ENCODE data around the gene PPFIA4. TPM values are rescaled to one million over a fixed set of nuclear protein-coding genes. Genes with fewer than 3 reads are reported as not detected.
A peak's percentile ranks its signal among the peaks of the same experiment; 100 is the strongest.

Gene PPFIA4
- total and polyA plus RNA-seq, 10 donors = 0.21 to 12.0 (median 4.9) TPM

- WGBS, 5 donors = 21 to 28% (median 23%) methylated on average over 8 of the region's 8 CpGs
- peaks cover 9 to 67% (median 44%) of the 10 kb centered on the region in 6 donors for H3K4me1 ChIP-seq
- peaks cover 0 to 95% (median 23%) of the 10 kb centered on the region in 7 donors for H3K27me3 ChIP-seq (replicated peaks in 1 of 7)
- H3K36me3 ChIP-seq = no peaks in the 10 kb centered on the region
- TF ChIP-seq CTCF (IDR thresholded peaks at IDR 0.05 in 8 of 11, conservative IDR thresholded peaks at IDR 0.05 in 3 of 11) (peak in 5 of 11 experiments; percentile 20 to 46 (median 29)), POLR2AphosphoS5 (IDR thresholded peaks at IDR 0.05) (no peak)
- intact Hi-C loops (cut with DNase I; ENCODE audit: low total_unique reads) = no loop called here
- no peaks in the 10 kb centered on the region for H3K9me3 ChIP-seq
- H3K4me3 ChIP-seq = peak overlapping the region in 1 of 8 donors; percentile 64
- H3K27ac ChIP-seq = peak overlapping the region in 6 of 8 donors; percentile 22 to 71 (median 61)
- peak; percentile 74 for DNase-seq
Measured at GRCh38 chr1:203126151-203126865, 100.0 kb downstream of the PPFIA4 start.

- Histone ChIP-seq H3K4me3 (peak overlapping the region; percentile 17 to 64 (median 26)), H3K9me3 (no peaks in the 10 kb centered on the region), H3K27me3 (replicated peaks in 1 of 7) (peaks cover 0 to 97% (median 23%) of the 10 kb centered on the region in 7 donors), H3K36me3 (no peaks in the 10 kb centered on the region), H3K27ac (peak overlapping the region in 7 of 8 donors; percentile 22 to 72 (median 65)), H3K4me1 (peaks cover 9 to 62% (median 44%) of the 10 kb centered on the region in 6 donors)
- intact Hi-C loops (cut with DNase I; ENCODE audit: low total_unique reads) = no loop called here
- DNase-seq = no peak
- 11 to 20% (median 17%) methylated on average over 11 to 12 of the region's 12 CpGs for WGBS, 5 donors
- TF ChIP-seq POLR2AphosphoS5 (IDR thresholded peaks at IDR 0.05) (no peak), CTCF (IDR thresholded peaks at IDR 0.05 in 8 of 11, conservative IDR thresholded peaks at IDR 0.05 in 3 of 11) (no peak), POLR2A (IDR thresholded peaks at IDR 0.05) (no peak)
Measured at GRCh38 chr1:203126866-203127665, 100.8 kb downstream of the PPFIA4 start.

GRCh38 chr1:203127666-203128430 lies 101.6 kb downstream of the PPFIA4 start, which contains the start of gene ADORA1:
Gene ADORA1, plus strand, starts transcription at chr1:203127726. Its CDS starts 1,116 bp downstream, at chr1:203128842.
- intact Hi-C loops (cut with DNase I; ENCODE audit: low total_unique reads) = no loop called here
- Histone ChIP-seq H3K4me3 (peak within 1 kb of the TSS; percentile 17 to 64 (median 26)), H3K27ac (peak within 1 kb of the TSS in 7 of 8 donors; percentile 22 to 72 (median 65)), H3K9me3 (no peaks in the 10 kb centered on the region), H3K4me1 (peaks cover 9 to 62% (median 44%) of the 10 kb centered on the region in 6 donors), H3K27me3 (replicated peaks in 1 of 7) (peaks cover 0 to 96% (median 23%) of the 10 kb centered on the region in 7 donors), H3K36me3 (no peaks in the 10 kb centered on the region)
- TF ChIP-seq POLR2A (IDR thresholded peaks at IDR 0.05) (no peak), POLR2AphosphoS5 (IDR thresholded peaks at IDR 0.05) (peak in 2 of 3 donors; percentile 33 to 48), CTCF (IDR thresholded peaks at IDR 0.05 in 8 of 11, conservative IDR thresholded peaks at IDR 0.05 in 3 of 11) (no peak)
- DNase-seq = peak; percentile 76
- 0 to 2% (median 1%) methylated on average over 12 to 51 of the region's 51 CpGs for WGBS, 5 donors

All from spleen (tissue), 11 donors.